Sigmoid colon (tissue), 4 donors: ENCODE data around the gene NHEJ1.

Source experiments
- CTCF ChIP-seq, 4 experiments: fragments of 450-650 bp in 3 of 4; fragments of 200-600 bp in 1 of 4; IDR thresholded peaks; one replicate each; pipeline ENCODE4 v1.5.1; 2016 to 2019; ENCODE audit warnings: antibody characterized with exemption in 4 of 4, mild to moderate bottlenecking in 3 of 4, moderate library complexity in 2 of 4
- EP300 ChIP-seq, 4 donors: sonication (generic); formaldehyde crosslinking; IDR thresholded peaks; one replicate each; pipeline ENCODE4 v1.6.1; 2017; ENCODE audit warnings: antibody characterized with exemption in 4 of 4
- POLR2A ChIP-seq, 2 donors: fragments of 450-650 bp; IDR thresholded peaks; one replicate each; pipeline ENCODE4 v1.6.1; 2016; ENCODE audit warnings: antibody characterized with exemption in 2 of 2, mild to moderate bottlenecking in 2 of 2, moderate library complexity in 2 of 2

- TF ChIP-seq CTCF (IDR thresholded peaks at IDR 0.05): peak; percentile 57 to 93 (median 77)
- no peak for TF ChIP-seq POLR2A (IDR thresholded peaks at IDR 0.05)
- TF ChIP-seq EP300 (IDR thresholded peaks at IDR 0.05): no peak
These were observed 130.8 kb downstream of the NHEJ1 start for GRCh38 chr2:219029829-219030165.
